A549 (cell line): ENCODE data around the gene LEKR1. TPM values are rescaled to one million over a fixed set of nuclear protein-coding genes. Genes with fewer than 3 reads are reported as not detected.

Experiments used
- ATAC-seq, 2 experiments: fragments of 200-7000 bp in 1 of 2; fragments of >200 bp in 1 of 2; cut with Nextera tagmentation in 1 of 2; cut with Tn5 transposase in 1 of 2; 3 replicates each; pipeline versions ENCODE4 v1.8.0 to v1.9.1; 2018 to 2020; ENCODE audit warnings: mild to moderate bottlenecking in 1 of 2, moderate library complexity in 1 of 2
- CTCF ChIA-PET: fragments of 300-600 bp; sonication (Branson Sonifier 250); formaldehyde crosslinking; extraction: SDS; loops from one replicate; lab custom pipeline; 2021; ENCODE audit warnings: antibody characterized with exemption, inconsistent platforms; lab: Yijun Ruan, JAX
- POLR2A ChIA-PET: fragments of 350-600 bp; formaldehyde crosslinking; extraction: SDS; loops from one replicate; lab custom pipeline; 2021; ENCODE audit warnings: antibody characterized with exemption, inconsistent platforms; lab: Yijun Ruan, JAX
- DNase-seq, 2 experiments: peaks; one replicate each; pipeline versions ENCODE4 v3.0.0 to v3.0.0-alpha.2; 2011 to 2016; ENCODE audit warnings: low read depth in 1 of 2, low spot score in 1 of 2
- FAIRE-seq: peaks from 2 replicates; lab custom pipeline; 2011; peaks lifted over from hg19 to GRCh38; lab: Jason Lieb, UNC
- H3K27ac ChIP-seq, 2 experiments: fragments of >200 bp; sonication (Bioruptor Twin); formaldehyde crosslinking; 3 replicates each; pipeline ENCODE4 v1.5.1; 2016 to 2017
- H3K4me1 ChIP-seq: fragments of >200 bp; sonication (Bioruptor Twin); formaldehyde crosslinking; 3 replicates; pipeline ENCODE4 v1.6.1; 2016
- H3K4me2 ChIP-seq: fragments of >200 bp; sonication (Bioruptor Twin); formaldehyde crosslinking; 3 replicates; pipeline ENCODE4 v1.6.1; 2016
- H3K4me3 ChIP-seq: fragments of >200 bp; sonication (Bioruptor Twin); formaldehyde crosslinking; 3 replicates; pipeline ENCODE4 v1.5.1; 2016
- H3K9me3 ChIP-seq: fragments of >200 bp; sonication (Bioruptor Twin); formaldehyde crosslinking; 3 replicates; pipeline ENCODE4 v1.6.1; 2016
- FOSL2 ChIP-seq, 2 experiments: fragments of 450-650 bp in 1 of 2; fragments of >200 bp in 1 of 2; sonication (Bioruptor Twin) in 1 of 2; formaldehyde crosslinking; IDR thresholded peaks; 2 replicates each; pipeline versions ENCODE4 v1.5.0 to v1.6.1; 2016 to 2020; ENCODE audit warnings: mild to moderate bottlenecking in 1 of 2, moderate library complexity in 1 of 2
- JUN ChIP-seq, 2 experiments: fragments of >200 bp; sonication (Bioruptor Twin); formaldehyde crosslinking; IDR thresholded peaks; 2 replicates in 1 of 2; 3 replicates in 1 of 2; pipeline ENCODE4 v1.6.1; 2016 to 2017
- MAFK ChIP-seq: fragments of 450-650 bp; IDR thresholded peaks from 2 replicates; pipeline ENCODE4 v1.6.1; 2014; ENCODE audit not compliant: partially characterized antibody
- MAZ ChIP-seq: fragments of 150-350 bp; IDR thresholded peaks from 2 replicates; pipeline ENCODE4 v1.6.1; 2014; ENCODE audit warnings: antibody characterized with exemption, low read depth, low read length, borderline replicate concordance
- RARB ChIP-seq: fragments of 250-450 bp; sonication (Bioruptor Pico); IDR thresholded peaks from 2 replicates; pipeline ENCODE4 v1.8.0; 2021; ENCODE audit warnings: mild to moderate bottlenecking, moderate library complexity
- RFX5 ChIP-seq: fragments of 450-650 bp; IDR thresholded peaks from 2 replicates; pipeline ENCODE4 v1.7.1; 2014; ENCODE audit warnings: antibody characterized with exemption, mild to moderate bottlenecking, moderate library complexity
- TP53 ChIP-seq: fragments of 250-450 bp; sonication (Bioruptor Pico); IDR thresholded peaks from 2 replicates; pipeline ENCODE4 v1.5.0; 2021; ENCODE audit warnings: mild to moderate bottlenecking, moderate library complexity
- ZC3H11A ChIP-seq: fragments of 450-650 bp; IDR thresholded peaks from 2 replicates; pipeline ENCODE4 v1.6.1; 2014; ENCODE audit warnings: antibody characterized with exemption, mild to moderate bottlenecking
- ZFP36 ChIP-seq: fragments of 450-650 bp; IDR thresholded peaks from 2 replicates; pipeline ENCODE4 v1.6.1; 2014; ENCODE audit warnings: borderline replicate concordance; ENCODE audit not compliant: partially characterized antibody
- WGBS: methylation state at CpG from one replicate; pipeline ENCODE4 v1.1.6; 2017; ENCODE audit errors: missing lambda C conversion rate; 5-methylcytosine and 5-hydroxymethylcytosine counted together
- polyA plus RNA-seq, 4 experiments: library from polyadenylated mRNA; depleted of rRNA in 3 of 4; stranded (reverse); fragments of >200 nt; fragmentation: RNase III in 1 of 4; extraction: RNeasy Plus Mini Kit Qiagen cat#74134 plus additional on column Dnase treatment in 1 of 4; gene quantifications; 2 replicates in 3 of 4; 3 replicates in 1 of 4; pipeline ENCODE4 v1.2.3, GENCODE V29; 2011 to 2017
- small RNA-seq, 6 experiments: library from RNA; depleted of rRNA; stranded (forward); fragments of <200 nt; gene quantifications; one replicate each; pipeline ENCODE3, GENCODE V24; 2012
- TF ChIP-seq, protein P1 (sequence below): fragments of 200-600 bp; sonication (generic); IDR thresholded peaks from 2 replicates; pipeline ENCODE4 v1.6.1; 2016; ENCODE audit warnings: antibody characterized with exemption, mild to moderate bottlenecking, moderate library complexity
- TF ChIP-seq, protein P2 (sequence below): fragments of >200 bp; sonication (Bioruptor Twin); formaldehyde crosslinking; IDR thresholded peaks from 2 replicates; pipeline ENCODE4 v1.6.1; 2016
- TF ChIP-seq, protein P3 (sequence below): fragments of 450-650 bp; IDR thresholded peaks from 2 replicates; pipeline ENCODE4 v1.6.1; 2014; ENCODE audit warnings: antibody characterized with exemption

LEKR1 gene
- polyA plus RNA-seq, 2 of the 4 experiments (the other 2 are of a cell fraction) = 1.3 to 1.4 TPM

DNA sequence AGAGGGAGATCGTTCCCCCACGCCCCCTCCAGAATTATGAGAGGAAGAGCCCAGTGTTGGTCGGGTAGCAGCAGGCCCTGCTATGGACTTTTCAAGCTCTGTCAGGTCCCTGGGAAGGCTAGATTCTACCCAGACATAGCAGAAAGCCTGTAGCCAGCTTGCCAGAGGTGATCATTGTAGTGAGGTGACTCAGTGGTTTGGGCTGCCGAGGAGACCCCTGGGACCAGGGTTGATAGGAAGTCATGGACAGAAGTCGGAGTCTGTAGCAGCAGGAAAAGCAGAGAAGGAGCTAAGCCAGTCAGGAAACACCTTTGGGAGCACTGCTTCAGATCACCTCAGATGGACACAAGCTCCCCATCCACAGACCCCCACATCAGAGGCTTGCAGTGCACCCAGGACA is 266.1 kb downstream of the LEKR1 start:
- no peaks in the 10 kb centered on the region for H3K9me3 ChIP-seq
- FAIRE-seq (no peak), ATAC-seq (no peak), DNase-seq (no peak)
- H3K4me1 ChIP-seq = peaks cover 19% of the 10 kb centered on the region
- ChIA-PET POLR2A (no interaction called here), CTCF (interaction anchor here (0.8 to 5.9 kb wide), 6 partner anchors 9 to 557 kb away, joined by 3 to 30 read pairs (median 4); no protein-coding TSS in a partner anchor)
- TF ChIP-seq, protein P1, sequence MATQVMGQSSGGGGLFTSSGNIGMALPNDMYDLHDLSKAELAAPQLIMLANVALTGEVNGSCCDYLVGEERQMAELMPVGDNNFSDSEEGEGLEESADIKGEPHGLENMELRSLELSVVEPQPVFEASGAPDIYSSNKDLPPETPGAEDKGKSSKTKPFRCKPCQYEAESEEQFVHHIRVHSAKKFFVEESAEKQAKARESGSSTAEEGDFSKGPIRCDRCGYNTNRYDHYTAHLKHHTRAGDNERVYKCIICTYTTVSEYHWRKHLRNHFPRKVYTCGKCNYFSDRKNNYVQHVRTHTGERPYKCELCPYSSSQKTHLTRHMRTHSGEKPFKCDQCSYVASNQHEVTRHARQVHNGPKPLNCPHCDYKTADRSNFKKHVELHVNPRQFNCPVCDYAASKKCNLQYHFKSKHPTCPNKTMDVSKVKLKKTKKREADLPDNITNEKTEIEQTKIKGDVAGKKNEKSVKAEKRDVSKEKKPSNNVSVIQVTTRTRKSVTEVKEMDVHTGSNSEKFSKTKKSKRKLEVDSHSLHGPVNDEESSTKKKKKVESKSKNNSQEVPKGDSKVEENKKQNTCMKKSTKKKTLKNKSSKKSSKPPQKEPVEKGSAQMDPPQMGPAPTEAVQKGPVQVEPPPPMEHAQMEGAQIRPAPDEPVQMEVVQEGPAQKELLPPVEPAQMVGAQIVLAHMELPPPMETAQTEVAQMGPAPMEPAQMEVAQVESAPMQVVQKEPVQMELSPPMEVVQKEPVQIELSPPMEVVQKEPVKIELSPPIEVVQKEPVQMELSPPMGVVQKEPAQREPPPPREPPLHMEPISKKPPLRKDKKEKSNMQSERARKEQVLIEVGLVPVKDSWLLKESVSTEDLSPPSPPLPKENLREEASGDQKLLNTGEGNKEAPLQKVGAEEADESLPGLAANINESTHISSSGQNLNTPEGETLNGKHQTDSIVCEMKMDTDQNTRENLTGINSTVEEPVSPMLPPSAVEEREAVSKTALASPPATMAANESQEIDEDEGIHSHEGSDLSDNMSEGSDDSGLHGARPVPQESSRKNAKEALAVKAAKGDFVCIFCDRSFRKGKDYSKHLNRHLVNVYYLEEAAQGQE = no peak
- TF ChIP-seq RARB (CRISPR knock-in tag) = no peak
- no peak for TF ChIP-seq MAZ
- TF ChIP-seq ZFP36 = no peak
- no peak for TF ChIP-seq TP53 (CRISPR knock-in tag)
- no peak overlapping the region for H3K4me3 ChIP-seq
- H3K4me2 ChIP-seq = no peak overlapping the region
- H3K27ac ChIP-seq = no peak overlapping the region
- WGBS = 72% methylated on average over 5 of the region's 5 CpGs

DNA sequence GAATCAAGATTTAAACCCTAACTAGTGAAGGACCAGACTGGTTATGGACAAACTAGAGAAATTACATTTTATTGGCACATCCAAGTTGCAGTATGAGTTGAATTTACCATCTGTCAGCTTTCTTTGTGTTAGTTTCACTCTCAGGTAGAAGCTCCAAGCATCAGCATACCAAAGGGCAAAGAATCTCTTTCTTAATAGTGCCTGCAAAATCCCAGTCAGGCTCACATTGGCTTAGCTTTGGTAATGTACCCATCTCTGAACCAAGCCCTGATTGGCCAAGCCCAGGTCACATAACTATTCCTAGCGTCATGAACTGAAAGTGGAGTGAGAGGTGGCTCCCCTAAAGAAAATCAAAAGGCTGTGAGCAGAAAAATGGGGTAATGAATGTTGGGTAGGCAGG is 266.9 kb downstream of the LEKR1 start:
- FAIRE-seq (no peak), ATAC-seq (no peak)

DNA sequence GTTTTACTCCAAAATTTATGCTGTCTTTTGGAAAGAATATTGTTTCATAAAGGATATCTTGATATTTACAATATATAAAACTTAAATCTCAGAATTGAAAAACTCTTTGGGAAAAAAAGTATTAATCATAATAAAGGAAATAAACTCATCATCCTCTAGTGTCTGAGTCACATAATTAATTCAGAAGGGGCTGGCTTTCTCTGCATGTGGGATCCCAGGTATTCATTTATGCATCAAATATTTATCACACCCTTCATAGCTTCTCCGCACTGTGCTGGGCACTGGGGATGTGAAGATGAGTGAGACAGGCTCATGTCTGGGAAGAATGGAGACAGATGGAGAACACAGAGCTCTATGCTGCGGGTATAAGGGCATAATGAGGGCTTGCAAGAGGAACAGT is 268.1 kb downstream of the LEKR1 start:
- WGBS = 78% methylated on average over 2 of the region's 2 CpGs
- no peak for FAIRE-seq
- ChIA-PET CTCF (interaction anchor here (1.1 to 5.9 kb wide), 4 partner anchors 12 to 42 kb away, joined by 3 to 30 read pairs (median 16); no protein-coding TSS in a partner anchor), POLR2A (no interaction called here)
- no peak for ATAC-seq
- Histone ChIP-seq H3K4me3 (no peak overlapping the region), H3K4me1 (peaks cover 6% of the 10 kb centered on the region), H3K4me2 (no peak overlapping the region), H3K27ac (no peak overlapping the region), H3K9me3 (no peaks in the 10 kb centered on the region)
- DNase-seq = no peak
- TF ChIP-seq JUN (IDR thresholded peaks at IDR 0.05) (no peak), FOSL2 (IDR thresholded peaks at IDR 0.05) (no peak), FOSL2 (CRISPR knock-in tag; IDR thresholded peaks at IDR 0.05) (no peak), ZC3H11A (no peak), RFX5 (no peak)

More for the DNA sequence above, 266.9 kb downstream of the LEKR1 start:
- 70% methylated on average over 1 of the region's 1 CpG for WGBS
- no peaks in the 10 kb centered on the region for H3K9me3 ChIP-seq
- peak; percentile 6 for TF ChIP-seq MAFK
- TF ChIP-seq, protein P2, sequence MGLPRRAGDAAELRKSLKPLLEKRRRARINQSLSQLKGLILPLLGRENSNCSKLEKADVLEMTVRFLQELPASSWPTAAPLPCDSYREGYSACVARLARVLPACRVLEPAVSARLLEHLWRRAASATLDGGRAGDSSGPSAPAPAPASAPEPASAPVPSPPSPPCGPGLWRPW = no peak
- CTCF ChIA-PET = interaction anchor here (0.5 to 5.9 kb wide), 4 partner anchors 11 to 112 kb away, joined by 3 to 30 read pairs (median 17); no protein-coding TSS in a partner anchor
- POLR2A ChIA-PET = no interaction called here
- no peak overlapping the region for H3K27ac ChIP-seq
- DNase-seq = no peak
- H3K4me1 ChIP-seq = peaks cover 10% of the 10 kb centered on the region
- H3K4me3 ChIP-seq = no peak overlapping the region
- no peak overlapping the region for H3K4me2 ChIP-seq

DNA sequence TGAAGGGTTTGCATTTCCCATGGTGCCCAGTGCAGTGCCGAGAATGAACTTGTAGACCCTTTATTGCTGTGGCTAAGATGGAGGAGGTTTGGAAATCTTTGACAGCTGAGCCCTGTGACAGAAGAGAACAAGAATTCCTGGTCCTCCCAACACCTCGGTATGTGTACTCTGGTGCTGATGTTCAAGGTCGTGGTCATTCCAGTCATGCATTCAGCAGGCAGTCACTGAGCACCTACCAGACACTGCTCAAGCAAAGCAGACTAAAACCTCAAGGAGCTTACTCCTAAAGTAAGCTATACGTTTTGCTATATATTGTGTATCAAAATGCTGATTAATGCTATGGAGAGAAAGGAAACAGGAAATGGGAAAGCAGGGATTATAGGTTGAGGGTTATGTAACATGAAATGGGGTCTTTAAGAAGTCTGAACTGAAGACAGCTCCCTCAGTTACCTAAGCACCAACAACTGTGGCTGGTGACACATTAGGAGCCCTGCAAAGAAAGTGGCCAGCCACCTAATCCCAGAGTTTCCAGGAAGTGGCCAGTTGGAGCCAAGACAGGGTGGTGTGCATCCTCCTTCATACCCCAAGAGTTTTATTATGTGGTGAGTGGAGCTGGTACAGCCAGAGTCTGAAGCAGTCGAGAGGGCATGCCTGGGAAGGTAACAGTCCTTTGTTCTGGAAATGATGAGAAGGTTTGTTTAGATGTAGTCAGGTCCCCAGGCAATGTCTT is 268.8 kb downstream of the LEKR1 start:
- no peak overlapping the region for H3K27ac ChIP-seq
- WGBS = 46% methylated on average over 5 of the region's 5 CpGs

More for the DNA sequence above, 268.8 kb downstream of the LEKR1 start:
- H3K4me3 ChIP-seq = no peak overlapping the region
- no peak for DNase-seq
- H3K9me3 ChIP-seq = no peaks in the 10 kb centered on the region
- TF ChIP-seq, protein P3, sequence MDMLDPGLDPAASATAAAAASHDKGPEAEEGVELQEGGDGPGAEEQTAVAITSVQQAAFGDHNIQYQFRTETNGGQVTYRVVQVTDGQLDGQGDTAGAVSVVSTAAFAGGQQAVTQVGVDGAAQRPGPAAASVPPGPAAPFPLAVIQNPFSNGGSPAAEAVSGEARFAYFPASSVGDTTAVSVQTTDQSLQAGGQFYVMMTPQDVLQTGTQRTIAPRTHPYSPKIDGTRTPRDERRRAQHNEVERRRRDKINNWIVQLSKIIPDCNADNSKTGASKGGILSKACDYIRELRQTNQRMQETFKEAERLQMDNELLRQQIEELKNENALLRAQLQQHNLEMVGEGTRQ = no peak
- ChIA-PET CTCF (interaction anchor here (1.1 to 5.9 kb wide), 5 partner anchors 13 to 42 kb away, joined by 3 to 30 read pairs (median 4); no protein-coding TSS in a partner anchor), POLR2A (no interaction called here)
- no peak for FAIRE-seq
- 0 out of 6 replicates have a peak, but pooled peaks of 1 of the 2 experiments have one; percentile 24 for ATAC-seq
- no peak overlapping the region for H3K4me2 ChIP-seq
- H3K4me1 ChIP-seq = no peaks in the 10 kb centered on the region; the same call in 2 of the 3 replicates

Small RNA genes lying within 50 kb of the gene (small RNA-seq; reads per million reads assigned to genes)
- gene KLF3P2 = 0 reads per million in 6 experiments

Other genes starting within 250 kb of the LEKR1 start
- 16.5 and 16.7 TPM in 2 replicates for gene TIPARP, start 151.8 kb upstream of the LEKR1 start, polyA plus RNA-seq (2011; rRNA removed)
- 11.8 to 13.8 TPM (median 13.3 TPM) in 3 replicates for gene TIPARP, start 151.8 kb upstream of the LEKR1 start, polyA plus RNA-seq (2017; fragmentation: RNase III; extraction: RNeasy Plus Mini Kit Qiagen cat#74134 plus additional on column Dnase treatment)